Activated B cell treated with CpG ODN at 0.5 μM for 24 hours (primary cell): ENCODE data around the gene SMIM15. TPM values are rescaled to one million over a fixed set of nuclear protein-coding genes. Genes with fewer than 3 reads are reported as not detected.

Experiments used
- ATAC-seq: fragments of 200-7000 bp; cut with Tn5 transposase; one replicate; pipeline ENCODE4 v1.10.0; 2021; ENCODE audit warnings: low read depth, mild to moderate bottlenecking, moderate library complexity
- CTCF ChIA-PET: fragments of 350-600 bp; sonication (Branson Sonifier 250); formaldehyde crosslinking; loops from one replicate; lab custom pipeline; 2021; ENCODE audit warnings: antibody characterized with exemption; lab: Charles Lee
- POLR2A ChIA-PET: fragments of 350-600 bp; sonication (Branson Sonifier 250); formaldehyde crosslinking; loops from one replicate; lab custom pipeline; 2021; ENCODE audit warnings: antibody characterized with exemption; lab: Charles Lee
- DNase-seq: peaks from one replicate; pipeline ENCODE4 v3.0.0; 2022
- H3K27ac Mint-ChIP-seq: one replicate; pipeline ENCODE4 v1.8.0; 2020; ENCODE audit warnings: mixed read lengths
- H3K27me3 Mint-ChIP-seq: one replicate; pipeline ENCODE4 v1.8.0; 2021; ENCODE audit warnings: mixed read lengths
- H3K36me3 Mint-ChIP-seq: one replicate; pipeline ENCODE4 v1.8.0; 2021; ENCODE audit warnings: low read depth, mixed read lengths
- H3K4me1 Mint-ChIP-seq: one replicate; pipeline ENCODE4 v1.8.0; 2021; ENCODE audit warnings: mixed read lengths
- H3K4me3 Mint-ChIP-seq: one replicate; pipeline ENCODE4 v1.8.0; 2020; ENCODE audit warnings: mild to moderate bottlenecking, mixed read lengths
- H3K9me3 Mint-ChIP-seq: one replicate; pipeline ENCODE4 v1.8.0; 2020; ENCODE audit warnings: mixed read lengths
- intact Hi-C: fragments of 100-400 bp; cut with micrococcal nuclease; formaldehyde crosslinking; loops from one replicate; pipeline ENCODE4 v1.15.1; 2024
- total RNA-seq: library from RNA; stranded (reverse); gene quantifications from 2 replicates; pipeline ENCODE4 v1.2.3, GENCODE V29; 2022
- TF ChIP-seq, protein P1 (sequence below): fragments of 200-600 bp; IDR thresholded peaks from one replicate; pipeline ENCODE4 v1.8.0; 2022; ENCODE audit warnings: antibody characterized with exemption, mild to moderate bottlenecking

The SMIM15 gene
- total RNA-seq, 1 donor from 2014 or later: 35.7 TPM

DNA sequence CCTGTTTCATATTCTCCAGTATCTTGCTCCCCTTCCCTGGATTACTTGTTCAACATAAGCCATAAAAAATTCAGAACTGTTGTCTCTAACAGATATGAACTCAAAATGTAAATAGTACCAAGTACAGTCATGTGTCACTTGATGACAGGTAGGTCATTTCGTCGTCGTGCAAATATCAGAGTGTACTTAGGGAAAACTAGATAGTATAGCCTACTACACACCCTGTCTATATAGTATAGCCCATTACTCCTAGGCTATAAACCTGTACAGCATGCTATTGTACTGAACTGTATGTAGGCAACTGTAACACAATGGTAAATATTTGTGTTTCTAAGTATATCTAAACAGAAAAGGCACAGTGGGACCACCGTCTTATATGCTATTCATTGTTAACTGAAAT, 39.1 kb downstream of the SMIM15 start:
- ChIA-PET POLR2A (no interaction called here), CTCF (no interaction called here)
- Mint-ChIP-seq H3K36me3 (peaks cover 4% of the 10 kb centered on the region), H3K27me3 (no peaks in the 10 kb centered on the region), H3K4me3 (no peak overlapping the region), H3K9me3 (no peaks in the 10 kb centered on the region), H3K27ac (no peak overlapping the region), H3K4me1 (no peaks in the 10 kb centered on the region)
- TF ChIP-seq, protein P1, sequence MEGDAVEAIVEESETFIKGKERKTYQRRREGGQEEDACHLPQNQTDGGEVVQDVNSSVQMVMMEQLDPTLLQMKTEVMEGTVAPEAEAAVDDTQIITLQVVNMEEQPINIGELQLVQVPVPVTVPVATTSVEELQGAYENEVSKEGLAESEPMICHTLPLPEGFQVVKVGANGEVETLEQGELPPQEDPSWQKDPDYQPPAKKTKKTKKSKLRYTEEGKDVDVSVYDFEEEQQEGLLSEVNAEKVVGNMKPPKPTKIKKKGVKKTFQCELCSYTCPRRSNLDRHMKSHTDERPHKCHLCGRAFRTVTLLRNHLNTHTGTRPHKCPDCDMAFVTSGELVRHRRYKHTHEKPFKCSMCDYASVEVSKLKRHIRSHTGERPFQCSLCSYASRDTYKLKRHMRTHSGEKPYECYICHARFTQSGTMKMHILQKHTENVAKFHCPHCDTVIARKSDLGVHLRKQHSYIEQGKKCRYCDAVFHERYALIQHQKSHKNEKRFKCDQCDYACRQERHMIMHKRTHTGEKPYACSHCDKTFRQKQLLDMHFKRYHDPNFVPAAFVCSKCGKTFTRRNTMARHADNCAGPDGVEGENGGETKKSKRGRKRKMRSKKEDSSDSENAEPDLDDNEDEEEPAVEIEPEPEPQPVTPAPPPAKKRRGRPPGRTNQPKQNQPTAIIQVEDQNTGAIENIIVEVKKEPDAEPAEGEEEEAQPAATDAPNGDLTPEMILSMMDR: no peak
- DNase-seq (no peak), ATAC-seq (no peak)
- intact Hi-C loops: no loop called here

- Mint-ChIP-seq H3K4me3 (no peak overlapping the region), H3K27me3 (no peaks in the 10 kb centered on the region), H3K27ac (no peak overlapping the region), H3K36me3 (peaks cover 1% of the 10 kb centered on the region), H3K4me1 (no peaks in the 10 kb centered on the region), H3K9me3 (no peaks in the 10 kb centered on the region)
- no peak for DNase-seq
- intact Hi-C loops: no loop called here
- ATAC-seq: no peak
- CTCF ChIA-PET: no interaction called here
- TF ChIP-seq, protein P1: no peak
- POLR2A ChIA-PET: no interaction called here
These were observed 41.7 kb downstream of the SMIM15 start for GRCh38 chr5:61120534-61120933.

DNA sequence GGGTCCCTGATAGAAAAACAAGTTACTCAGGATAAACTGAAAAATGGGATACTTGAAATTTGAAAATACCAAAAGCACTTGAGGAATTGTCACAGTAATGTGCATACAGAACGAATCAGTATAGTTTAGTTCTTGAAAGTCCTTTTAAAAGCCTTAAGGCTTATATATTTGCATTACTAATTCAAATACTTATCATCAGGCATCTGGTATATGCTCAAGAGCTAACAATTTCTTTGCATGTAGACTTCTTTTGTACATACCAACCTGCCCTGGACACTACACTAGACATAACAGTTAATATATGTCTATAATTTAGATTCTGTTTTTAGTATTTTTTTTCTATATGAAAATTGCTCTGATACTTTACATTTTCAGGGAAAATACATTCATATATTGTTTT, 43.2 kb downstream of the SMIM15 start:
- H3K36me3 Mint-ChIP-seq: peaks cover 6% of the 10 kb centered on the region
- CTCF ChIA-PET: no interaction called here
- no peaks in the 10 kb centered on the region for H3K27me3 Mint-ChIP-seq
- no peak overlapping the region for H3K27ac Mint-ChIP-seq
- H3K4me1 Mint-ChIP-seq: no peaks in the 10 kb centered on the region
- intact Hi-C loops: no loop called here
- no peak overlapping the region for H3K4me3 Mint-ChIP-seq
- no peak for ATAC-seq
- POLR2A ChIA-PET: no interaction called here
- H3K9me3 Mint-ChIP-seq: peaks cover 4% of the 10 kb centered on the region
- TF ChIP-seq, protein P1: no peak
- no peak for DNase-seq

- peaks cover 7% of the 10 kb centered on the region for H3K36me3 Mint-ChIP-seq
- DNase-seq (no peak), ATAC-seq (no peak)
- CTCF ChIA-PET: no interaction called here
- POLR2A ChIA-PET: no interaction called here
- H3K4me1 Mint-ChIP-seq: no peaks in the 10 kb centered on the region
- no peaks in the 10 kb centered on the region for H3K27me3 Mint-ChIP-seq
- H3K9me3 Mint-ChIP-seq: peaks cover 15% of the 10 kb centered on the region
- TF ChIP-seq, protein P1: no peak
- intact Hi-C loops: no loop called here
- no peak overlapping the region for H3K27ac Mint-ChIP-seq
- H3K4me3 Mint-ChIP-seq: no peak overlapping the region
These were observed 46.3 kb downstream of the SMIM15 start for GRCh38 chr5:61115968-61116367.

GRCh38 chr5:61114441-61114840, 47.8 kb downstream of the SMIM15 start:
- TF ChIP-seq, protein P1: no peak
- no peaks in the 10 kb centered on the region for H3K4me1 Mint-ChIP-seq
- no peak overlapping the region for H3K4me3 Mint-ChIP-seq
- H3K27me3 Mint-ChIP-seq: no peaks in the 10 kb centered on the region
- peaks cover 7% of the 10 kb centered on the region for H3K36me3 Mint-ChIP-seq
- ChIA-PET POLR2A (no interaction called here), CTCF (no interaction called here)
- peaks cover 18% of the 10 kb centered on the region for H3K9me3 Mint-ChIP-seq
- ATAC-seq: no peak
- DNase-seq: no peak
- intact Hi-C loops: no loop called here
- H3K27ac Mint-ChIP-seq: no peak overlapping the region

Other genes starting within 250 kb of the SMIM15 start
- 10.7 and 11.2 TPM in 2 replicates for gene ERCC8, start 217.4 kb downstream of the SMIM15 start, total RNA-seq
- 13.1 and 20.0 TPM in 2 replicates for gene NDUFAF2, start 217.3 kb downstream of the SMIM15 start, total RNA-seq
- 6.9 and 8.5 TPM in 2 replicates for gene ZSWIM6, start 169.8 kb upstream of the SMIM15 start, total RNA-seq